ENCODE measurements around the gene FAM240A.
"Not testable (repeated sequence)": the region's sequence is repeated elsewhere in the genome, so short reads cannot be mapped to it uniquely, and the experiment has no call there.

Gene FAM240A

DNA sequence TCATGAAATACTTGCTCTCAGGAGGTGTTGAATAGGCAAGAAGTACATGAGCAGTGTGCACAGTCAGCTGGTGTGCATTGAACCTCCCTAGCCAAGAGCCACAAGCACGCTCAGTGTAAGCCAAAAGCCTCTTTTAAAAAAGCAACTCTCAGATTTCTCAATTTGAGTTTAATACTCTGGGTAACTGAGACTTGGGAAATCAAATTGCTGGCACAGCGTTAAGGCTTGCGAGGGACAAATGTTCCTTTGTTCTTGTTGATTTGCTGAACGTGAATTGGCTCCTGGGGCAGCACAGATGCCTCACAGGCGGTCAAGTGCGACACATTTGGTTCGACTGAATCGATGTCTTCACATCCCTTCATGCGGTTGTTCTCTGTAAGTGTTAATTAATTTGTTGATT, at the start of gene FAM240A:
FAM240A (plus strand) TSS at position 202 of the 400 bp plus-strand sequence; CDS start at position 361, 159 bp downstream.
- DNase-seq, result no peak

GRCh38 chr3:46564190-46565021, 47.9 kb upstream of the FAM240A start:
- no peak for DNase-seq

DNA sequence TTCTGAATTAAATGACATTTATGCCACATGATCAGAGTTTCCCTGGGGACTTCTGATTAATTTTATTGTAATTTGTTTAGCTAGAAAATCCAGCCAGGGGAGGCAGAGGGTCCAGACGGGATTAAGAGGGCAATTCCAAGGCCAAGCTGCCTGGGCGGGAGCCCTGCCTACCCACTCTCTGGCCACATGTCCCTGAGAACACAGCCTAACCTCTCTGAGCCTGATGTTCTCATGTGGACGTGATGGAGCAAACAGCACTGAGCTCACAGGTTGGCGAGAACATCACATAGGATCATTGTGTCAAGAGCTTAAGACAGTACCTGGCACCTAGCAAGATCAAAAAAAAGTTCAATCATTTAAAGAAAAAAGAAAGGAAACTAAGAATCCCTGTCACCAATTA, 47.2 kb upstream of the FAM240A start:
- DNase-seq, result no peak

- no peak for DNase-seq
Observed at GRCh38 chr3:46565607-46566039, 46.7 kb upstream of the FAM240A start.

DNA sequence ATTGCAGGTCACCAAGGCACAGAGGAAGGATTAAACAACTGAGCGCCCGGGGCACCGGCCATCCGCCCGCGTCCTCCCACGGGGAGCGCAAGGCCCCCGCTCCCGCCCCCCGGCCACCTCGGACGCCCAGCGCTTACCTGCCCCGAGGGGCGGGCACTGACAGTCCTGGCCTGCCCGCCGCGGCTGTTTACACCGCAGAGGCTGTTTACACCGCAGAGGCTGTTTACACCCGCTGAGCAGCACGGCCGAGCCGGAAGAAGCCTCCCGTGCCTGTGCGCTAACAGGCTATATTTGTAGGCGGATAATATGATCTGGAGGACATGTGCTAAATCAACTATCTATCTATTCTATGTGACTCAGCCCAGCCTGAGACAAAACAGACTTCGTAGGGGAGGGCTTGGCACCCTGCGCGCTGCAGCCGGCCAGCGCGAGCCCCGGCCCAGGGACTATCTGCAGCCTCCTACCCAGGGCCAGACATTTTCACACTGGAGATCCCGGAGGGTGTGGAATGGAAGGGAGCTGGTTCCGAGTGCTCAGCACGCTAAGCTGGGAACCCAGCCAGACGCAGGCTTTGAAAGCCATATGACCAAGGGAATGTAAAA, 46.2 kb upstream of the FAM240A start, which contains the start of gene LRRC2:
LRRC2 (minus strand) TSS at position 263 of the 602 bp plus-strand sequence. CDS start 14,711 bp downstream, outside the sequence.
- DNase-seq, result no peak

- no peak for DNase-seq
Observed at GRCh38 chr3:46571684-46572083, 40.6 kb upstream of the FAM240A start.

- DNase-seq, result no peak
Observed at GRCh38 chr3:46573701-46574100, 38.6 kb upstream of the FAM240A start.

DNA sequence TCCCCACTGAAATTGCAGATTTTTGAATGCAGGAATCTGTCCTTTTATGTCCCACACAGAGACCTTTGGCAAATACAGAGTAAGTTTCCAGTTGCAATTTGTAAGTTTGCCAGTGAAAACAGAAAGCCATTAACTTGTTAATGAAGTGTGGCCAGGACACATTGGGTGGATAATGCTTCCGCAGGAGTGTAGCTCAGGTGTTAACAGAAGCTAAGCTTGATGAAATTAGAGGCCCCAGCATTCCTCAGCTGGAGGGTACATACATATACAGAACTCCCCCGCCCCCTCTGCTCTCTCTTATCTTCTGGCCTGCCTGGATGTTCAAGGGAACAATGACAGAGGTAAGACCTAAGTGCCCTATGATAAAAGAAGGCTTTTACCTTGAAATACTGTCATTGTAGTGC, 38.1 kb upstream of the FAM240A start:
- no peak for DNase-seq

GRCh38 chr3:46574881-46575576, 37.3 kb upstream of the FAM240A start:
- no peak for DNase-seq

- no peak for DNase-seq
Observed at GRCh38 chr3:46575577-46576222, 36.6 kb upstream of the FAM240A start.

- DNase-seq, result no peak
Observed at GRCh38 chr3:46576386-46576785, 35.9 kb upstream of the FAM240A start.

DNA sequence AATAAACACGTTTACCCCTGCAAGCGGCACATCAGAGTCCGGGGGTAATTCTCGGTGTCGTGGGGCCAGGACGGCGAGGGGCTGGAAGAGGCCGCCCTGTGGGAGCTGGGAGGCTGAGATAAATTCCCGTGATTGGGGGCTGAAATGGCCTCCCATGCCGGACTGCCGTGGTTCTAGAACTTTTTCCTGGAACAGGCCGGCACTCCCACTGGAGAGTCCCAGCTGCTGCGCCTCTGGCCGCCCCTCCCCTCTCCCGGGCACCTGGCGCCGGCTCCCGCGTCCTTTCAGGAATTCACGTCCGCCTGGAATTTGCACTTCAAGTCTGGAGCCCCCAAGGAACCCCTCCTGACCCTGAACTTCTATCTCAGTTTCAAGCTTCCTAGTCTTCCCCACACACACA, 35.4 kb upstream of the FAM240A start:
- DNase-seq, result no peak

DNA sequence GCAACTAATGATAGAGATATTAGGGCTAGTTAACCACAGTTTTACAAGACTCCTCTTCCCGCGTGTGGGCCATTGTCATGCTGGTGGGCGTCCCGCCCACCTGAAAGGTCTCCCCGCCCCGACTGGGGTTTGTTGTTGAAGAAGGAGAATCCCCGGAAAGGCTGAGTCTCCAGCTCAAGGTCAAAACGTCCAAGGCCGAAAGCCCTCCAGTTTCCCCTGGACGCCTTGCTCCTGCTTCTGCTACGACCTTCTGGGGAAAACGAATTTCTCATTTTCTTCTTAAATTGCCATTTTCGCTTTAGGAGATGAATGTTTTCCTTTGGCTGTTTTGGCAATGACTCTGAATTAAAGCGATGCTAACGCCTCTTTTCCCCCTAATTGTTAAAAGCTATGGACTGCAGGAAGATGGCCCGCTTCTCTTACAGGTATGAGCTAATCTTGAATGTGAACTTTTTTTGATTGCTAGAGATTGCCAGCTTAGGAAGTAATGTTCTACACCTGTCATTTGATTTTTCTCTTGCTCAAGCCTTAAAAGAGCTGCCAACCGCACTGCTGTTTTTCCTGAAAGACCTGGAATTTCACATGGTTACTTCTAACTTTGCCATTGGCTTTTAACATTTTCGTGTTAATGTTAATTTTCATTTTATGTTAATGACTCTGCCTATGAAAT, 34.6 kb upstream of the FAM240A start:
- DNase-seq, result not testable (repeated sequence)

DNA sequence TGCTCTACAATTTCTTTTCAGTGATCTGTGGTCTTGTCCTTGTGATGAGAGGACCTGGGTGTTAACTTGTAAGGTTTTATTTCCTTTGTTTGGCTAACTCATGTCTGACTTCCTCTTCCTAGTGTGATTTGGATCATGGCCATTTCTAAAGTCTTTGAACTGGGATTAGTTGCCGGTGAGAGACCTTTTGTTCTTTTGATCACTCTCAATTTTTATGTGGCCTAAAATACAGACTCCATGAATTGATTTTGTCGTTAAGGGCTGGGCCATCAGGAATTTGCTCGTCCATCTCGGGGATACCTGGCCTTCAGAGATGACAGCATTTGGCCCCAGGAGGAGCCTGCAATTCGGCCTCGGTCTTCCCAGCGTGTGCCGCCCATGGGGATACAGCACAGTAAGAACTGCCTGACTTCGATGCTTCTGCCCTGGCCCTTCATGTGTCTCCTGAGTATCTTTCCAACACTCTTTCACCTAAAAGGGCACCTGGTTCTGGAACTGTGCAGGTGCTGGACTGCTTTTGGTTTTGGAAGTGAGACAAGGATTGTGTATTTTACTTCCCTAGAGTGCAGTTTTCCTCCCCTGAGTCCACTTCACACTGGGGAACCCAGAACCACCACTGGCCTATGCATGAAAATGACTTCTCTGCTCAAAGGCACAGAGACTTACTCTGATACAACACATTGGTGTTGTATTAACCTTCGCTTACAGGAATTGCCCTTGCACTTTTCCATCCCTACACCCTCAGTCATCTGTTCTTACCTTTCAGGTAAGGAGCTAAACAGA, 33.2 kb upstream of the FAM240A start:
- DNase-seq, result no peak

DNA sequence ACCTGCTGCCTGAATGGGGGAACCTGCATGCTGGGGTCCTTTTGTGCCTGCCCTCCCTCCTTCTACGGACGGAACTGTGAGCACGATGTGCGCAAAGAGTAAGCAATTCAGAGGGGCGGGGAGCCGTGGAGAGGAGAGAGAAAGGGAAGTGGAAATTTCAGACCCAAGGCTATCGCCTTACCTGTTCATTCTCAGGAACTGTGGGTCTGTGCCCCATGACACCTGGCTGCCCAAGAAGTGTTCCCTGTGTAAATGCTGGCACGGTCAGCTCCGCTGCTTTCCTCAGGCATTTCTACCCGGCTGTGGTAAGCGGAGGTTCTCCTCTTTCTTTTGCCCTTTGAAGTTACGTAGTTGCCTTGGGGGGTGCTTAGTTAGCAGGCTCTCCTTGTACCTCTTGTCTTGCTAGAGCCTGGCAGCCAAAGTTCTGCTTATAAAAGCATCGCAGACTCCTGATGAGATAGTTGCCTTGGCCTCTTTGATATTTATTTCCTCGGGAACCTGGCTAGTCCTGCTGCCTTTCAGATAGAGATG, 32.5 kb upstream of the FAM240A start:
- no peak for DNase-seq

DNA sequence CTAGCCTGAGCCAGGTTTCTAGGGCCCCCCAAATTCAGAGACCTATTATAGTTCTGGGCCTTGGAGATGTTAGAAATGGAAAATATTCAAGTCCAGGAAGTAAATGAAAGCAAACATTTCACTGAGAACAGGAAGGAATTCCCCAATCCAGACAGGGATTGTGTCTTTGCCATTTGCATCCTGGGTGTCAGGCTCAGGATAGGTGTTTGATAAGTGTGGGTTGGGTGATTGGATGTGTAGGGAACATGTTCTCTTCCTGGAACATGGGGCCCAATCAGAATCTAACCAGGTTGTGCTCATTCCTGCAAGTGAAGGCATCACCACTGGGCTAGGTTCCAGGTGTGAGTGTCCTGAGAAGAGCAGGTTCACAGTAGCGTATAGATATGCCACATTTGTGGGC, 31.6 kb upstream of the FAM240A start:
- DNase-seq, result no peak

DNA sequence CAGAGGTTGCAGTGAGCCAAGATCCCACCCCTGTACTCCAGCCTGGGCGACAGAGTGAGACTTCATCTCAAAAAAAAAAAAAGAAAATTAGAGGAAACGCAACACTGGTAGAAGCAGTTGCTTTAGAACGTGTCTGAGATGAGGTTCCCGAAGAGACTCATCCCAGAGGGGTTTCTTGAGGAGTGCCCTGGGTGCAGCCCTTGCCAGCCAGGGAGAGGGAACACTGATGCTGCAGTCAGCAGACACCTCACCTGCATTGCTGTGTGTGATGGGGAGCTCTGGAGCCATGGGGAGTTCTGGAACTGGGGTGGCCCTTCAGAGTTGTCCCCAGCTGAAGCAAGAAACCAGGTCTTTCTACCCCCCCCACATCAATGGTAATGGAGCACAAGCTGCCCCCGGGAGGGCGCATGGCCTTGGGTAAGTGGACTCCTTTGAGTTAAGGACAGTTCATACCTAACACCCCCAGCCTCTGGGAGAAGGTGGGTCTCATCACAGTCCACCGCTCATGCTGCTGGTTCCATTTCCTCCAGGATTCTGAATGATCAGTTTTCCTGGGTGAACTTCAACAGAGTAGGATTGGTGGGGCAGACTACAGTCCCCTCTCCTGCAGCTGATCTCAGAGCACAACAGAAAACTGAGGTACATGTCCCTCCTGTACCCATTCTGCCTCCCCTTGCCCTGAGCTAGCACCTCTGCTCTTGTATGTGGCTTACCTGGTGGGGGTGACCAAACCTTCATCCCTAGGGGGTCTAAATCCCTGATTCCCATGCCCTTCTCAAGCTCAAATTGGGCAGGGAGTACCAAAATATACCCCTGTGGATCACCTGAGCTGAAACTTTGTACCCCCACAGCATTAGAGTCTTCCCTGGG, 27.5 kb upstream of the FAM240A start:
- DNase-seq, result no peak

- DNase-seq, result no peak
Observed at GRCh38 chr3:46585799-46586693, 26.3 kb upstream of the FAM240A start.

- DNase-seq, result no peak
Observed at GRCh38 chr3:46586738-46587246, 25.5 kb upstream of the FAM240A start.
